ENCODE data around the gene RAC2.
A peak's percentile ranks its signal among the peaks of the same experiment; 100 is the strongest.
"Not testable (repeated sequence)": the region's sequence is repeated elsewhere in the genome, so short reads cannot be mapped to it uniquely, and the experiment has no call there.

RAC2 gene

GRCh38 chr22:37233751-37234631 is 10.1 kb downstream of the RAC2 start:
- DNase-seq (ENCODE audit: low spot score) = peak; percentile 3

- not testable (repeated sequence) for DNase-seq (ENCODE audit: low spot score)
Observed at GRCh38 chr22:37233371-37233750, 10.7 kb downstream of the RAC2 start.

- no peak for DNase-seq (ENCODE audit: low spot score)
Observed at GRCh38 chr22:37232140-37232998, 11.7 kb downstream of the RAC2 start.

GRCh38 chr22:37231406-37232139 is 12.5 kb downstream of the RAC2 start:
- DNase-seq (ENCODE audit: low spot score) = no peak

- no peak for DNase-seq (ENCODE audit: low spot score)
Observed at GRCh38 chr22:37230673-37231405, 13.2 kb downstream of the RAC2 start.

GRCh38 chr22:37229805-37230672 is 14.0 kb downstream of the RAC2 start:
- DNase-seq (ENCODE audit: low spot score) = no peak

GRCh38 chr22:37229012-37229804 is 14.9 kb downstream of the RAC2 start:
- no peak for DNase-seq (ENCODE audit: low spot score)

- DNase-seq (ENCODE audit: low spot score) = no peak
Observed at GRCh38 chr22:37228106-37229011, 15.7 kb downstream of the RAC2 start.

- DNase-seq (ENCODE audit: low spot score) = no peak
Observed at GRCh38 chr22:37226514-37226913, 17.6 kb downstream of the RAC2 start.

- DNase-seq (ENCODE audit: low spot score) = no peak
Observed at GRCh38 chr22:37226087-37226486, 18.0 kb downstream of the RAC2 start.

GRCh38 chr22:37225481-37225880 is 18.6 kb downstream of the RAC2 start:
- DNase-seq (ENCODE audit: low spot score) = no peak

GRCh38 chr22:37224757-37225420 is 19.2 kb downstream of the RAC2 start:
- DNase-seq (ENCODE audit: low spot score) = no peak

GRCh38 chr22:37223965-37224551 is 20.0 kb downstream of the RAC2 start:
- DNase-seq (ENCODE audit: low spot score) = no peak

GRCh38 chr22:37222440-37222971 is 21.6 kb downstream of the RAC2 start:
- no peak for DNase-seq (ENCODE audit: low spot score)

- DNase-seq (ENCODE audit: low spot score) = no peak
Observed at GRCh38 chr22:37221424-37222333, 22.4 kb downstream of the RAC2 start.

GRCh38 chr22:37220543-37220981 is 23.5 kb downstream of the RAC2 start:
- DNase-seq (ENCODE audit: low spot score) = no peak

Measured in iPS-NIHi11 (cell line).